ENCODE results near the gene CERT1. TPM values are rescaled to one million over a fixed set of nuclear protein-coding genes. Genes with fewer than 3 reads are reported as not detected.
A peak's percentile ranks its signal among the peaks of the same experiment; 100 is the strongest.

The CERT1 gene
- total RNA-seq, 1 donor from 2014 or later: 36.2 TPM

DNA sequence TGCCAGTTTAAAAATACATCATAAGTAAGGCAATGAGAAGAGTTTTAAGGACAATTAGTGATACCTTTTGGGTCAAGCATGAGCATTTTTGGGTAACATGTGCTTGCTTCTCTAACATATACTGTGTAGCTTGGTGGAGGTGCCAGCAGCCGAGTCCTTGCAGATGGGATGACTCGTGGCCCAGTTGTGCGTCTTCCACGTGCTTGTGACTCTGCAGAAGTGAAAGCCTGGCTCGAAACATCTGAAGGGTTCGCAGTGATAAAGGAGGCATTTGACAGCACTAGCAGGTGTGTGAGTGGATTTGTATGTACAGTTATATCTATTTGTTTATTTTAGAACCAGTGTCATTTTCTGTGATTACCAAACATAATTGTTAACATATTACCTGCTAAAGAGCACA lies 156.2 kb downstream of the CERT1 start:
- peaks cover 47% of the 10 kb centered on the region for H3K36me3 Mint-ChIP-seq (ENCODE audit: low read depth)

DNA sequence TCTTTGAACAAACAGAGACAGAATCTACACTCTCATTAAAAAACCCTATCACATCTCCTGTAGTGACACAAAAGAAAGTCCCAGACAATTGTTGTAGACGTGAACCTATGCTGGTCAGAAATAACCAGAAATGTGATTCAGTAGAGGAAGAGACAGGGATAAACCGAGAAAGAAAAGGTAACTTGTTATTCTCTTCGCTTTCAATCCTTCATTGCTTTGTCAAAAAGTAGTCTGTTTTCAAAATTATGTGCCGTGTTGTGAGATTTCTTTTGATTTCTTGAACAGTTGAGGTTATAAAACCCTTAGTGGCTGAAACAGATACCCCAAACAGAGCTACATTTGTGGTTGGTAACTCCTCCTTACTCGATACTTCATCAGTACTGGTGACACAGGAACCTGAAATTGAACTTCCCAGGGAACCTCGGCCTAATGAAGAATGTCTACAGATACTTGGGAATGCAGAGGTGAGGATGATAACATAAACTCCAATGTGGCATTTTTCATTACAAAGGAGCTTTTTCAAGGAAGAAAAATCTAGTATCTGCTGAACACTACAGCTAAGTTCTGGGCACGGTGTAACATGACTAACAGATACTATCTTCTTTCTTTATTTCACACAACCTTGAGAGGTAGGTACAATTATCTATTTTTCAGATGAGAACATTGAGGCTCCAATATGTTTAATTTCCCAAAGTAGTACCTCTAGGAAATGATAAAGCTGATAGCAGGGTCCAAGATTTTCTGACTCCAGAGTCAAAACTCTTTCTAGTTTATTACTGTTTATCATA lies 160.1 kb downstream of the CERT1 start:
- no peak overlapping the region for H3K4me3 Mint-ChIP-seq (ENCODE audit: unreplicated experiment)
- no peak for DNase-seq (ENCODE audit: low spot score)

More for the DNA sequence above, 156.2 kb downstream of the CERT1 start:
- TF ChIP-seq, protein P1, sequence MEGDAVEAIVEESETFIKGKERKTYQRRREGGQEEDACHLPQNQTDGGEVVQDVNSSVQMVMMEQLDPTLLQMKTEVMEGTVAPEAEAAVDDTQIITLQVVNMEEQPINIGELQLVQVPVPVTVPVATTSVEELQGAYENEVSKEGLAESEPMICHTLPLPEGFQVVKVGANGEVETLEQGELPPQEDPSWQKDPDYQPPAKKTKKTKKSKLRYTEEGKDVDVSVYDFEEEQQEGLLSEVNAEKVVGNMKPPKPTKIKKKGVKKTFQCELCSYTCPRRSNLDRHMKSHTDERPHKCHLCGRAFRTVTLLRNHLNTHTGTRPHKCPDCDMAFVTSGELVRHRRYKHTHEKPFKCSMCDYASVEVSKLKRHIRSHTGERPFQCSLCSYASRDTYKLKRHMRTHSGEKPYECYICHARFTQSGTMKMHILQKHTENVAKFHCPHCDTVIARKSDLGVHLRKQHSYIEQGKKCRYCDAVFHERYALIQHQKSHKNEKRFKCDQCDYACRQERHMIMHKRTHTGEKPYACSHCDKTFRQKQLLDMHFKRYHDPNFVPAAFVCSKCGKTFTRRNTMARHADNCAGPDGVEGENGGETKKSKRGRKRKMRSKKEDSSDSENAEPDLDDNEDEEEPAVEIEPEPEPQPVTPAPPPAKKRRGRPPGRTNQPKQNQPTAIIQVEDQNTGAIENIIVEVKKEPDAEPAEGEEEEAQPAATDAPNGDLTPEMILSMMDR (IDR thresholded peaks at IDR 0.05): no peak
- H3K9me3 Mint-ChIP-seq (ENCODE audit: low read depth): no peaks in the 10 kb centered on the region
- H3K27ac Mint-ChIP-seq (ENCODE audit: unreplicated experiment): no peak overlapping the region
- DNase-seq (ENCODE audit: low spot score): no peak
- no peaks in the 10 kb centered on the region for H3K4me1 Mint-ChIP-seq (ENCODE audit: low read depth)
- no peaks in the 10 kb centered on the region for H3K27me3 Mint-ChIP-seq (ENCODE audit: low read depth)
- H3K4me3 Mint-ChIP-seq (ENCODE audit: unreplicated experiment): no peak overlapping the region

GRCh38 chr5:75349663-75350062 lies 161.8 kb downstream of the CERT1 start:
- Mint-ChIP-seq H3K27me3 (ENCODE audit: low read depth) (no peaks in the 10 kb centered on the region), H3K9me3 (ENCODE audit: low read depth) (no peaks in the 10 kb centered on the region), H3K4me1 (ENCODE audit: low read depth) (peaks cover 9% of the 10 kb centered on the region), H3K4me3 (ENCODE audit: unreplicated experiment) (no peak overlapping the region), H3K36me3 (ENCODE audit: low read depth) (peaks cover 48% of the 10 kb centered on the region), H3K27ac (ENCODE audit: unreplicated experiment) (no peak overlapping the region)
- DNase-seq (ENCODE audit: low spot score): no peak
- TF ChIP-seq, protein P1 (IDR thresholded peaks at IDR 0.05): no peak

More for the DNA sequence above, 160.1 kb downstream of the CERT1 start:
- Mint-ChIP-seq H3K36me3 (ENCODE audit: low read depth) (peaks cover 49% of the 10 kb centered on the region), H3K27ac (ENCODE audit: unreplicated experiment) (no peak overlapping the region), H3K27me3 (ENCODE audit: low read depth) (no peaks in the 10 kb centered on the region), H3K4me1 (ENCODE audit: low read depth) (peaks cover 9% of the 10 kb centered on the region), H3K9me3 (ENCODE audit: low read depth) (no peaks in the 10 kb centered on the region)
- TF ChIP-seq, protein P1 (IDR thresholded peaks at IDR 0.05): no peak

DNA sequence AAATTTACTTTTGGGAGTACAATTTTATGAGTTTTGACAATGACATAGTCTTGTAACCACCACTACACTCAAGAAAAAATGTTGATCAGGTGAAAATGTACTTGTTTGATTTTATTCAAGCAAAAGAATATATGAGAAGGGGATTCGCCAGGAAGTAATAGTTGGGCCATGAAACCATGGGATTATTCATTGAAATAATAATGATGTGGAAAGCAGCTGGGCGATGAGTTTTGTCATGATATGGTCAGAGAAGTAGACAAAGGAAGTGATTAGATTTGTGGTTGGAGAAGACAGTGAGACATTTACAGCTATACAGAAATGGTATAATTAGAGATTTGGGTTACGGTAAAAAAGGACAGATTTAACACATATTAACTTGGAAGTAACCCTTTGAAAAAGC lies 163.2 kb downstream of the CERT1 start:
- DNase-seq (ENCODE audit: low spot score): no peak
- Mint-ChIP-seq H3K4me1 (ENCODE audit: low read depth) (peaks cover 9% of the 10 kb centered on the region), H3K9me3 (ENCODE audit: low read depth) (no peaks in the 10 kb centered on the region), H3K36me3 (ENCODE audit: low read depth) (peaks cover 45% of the 10 kb centered on the region), H3K4me3 (ENCODE audit: unreplicated experiment) (no peak overlapping the region), H3K27ac (ENCODE audit: unreplicated experiment) (peak overlapping the region; percentile 76), H3K27me3 (ENCODE audit: low read depth) (no peaks in the 10 kb centered on the region)
- TF ChIP-seq, protein P1 (IDR thresholded peaks at IDR 0.05): no peak

GRCh38 chr5:75342836-75343235 lies 168.6 kb downstream of the CERT1 start:
- Mint-ChIP-seq H3K4me3 (ENCODE audit: unreplicated experiment) (no peak overlapping the region), H3K4me1 (ENCODE audit: low read depth) (peaks cover 51% of the 10 kb centered on the region), H3K36me3 (ENCODE audit: low read depth) (peaks cover 14% of the 10 kb centered on the region), H3K27ac (ENCODE audit: unreplicated experiment) (peak overlapping the region; percentile 51), H3K27me3 (ENCODE audit: low read depth) (no peaks in the 10 kb centered on the region), H3K9me3 (ENCODE audit: low read depth) (no peaks in the 10 kb centered on the region)
- no peak for DNase-seq (ENCODE audit: low spot score)
- TF ChIP-seq, protein P1 (IDR thresholded peaks at IDR 0.05): no peak

Measured in chondrocyte (in vitro differentiated cells).